H7 (cell line): Measurements from ENCODE around the gene ITIH3. TPM values are rescaled to one million over a fixed set of nuclear protein-coding genes. Genes with fewer than 3 reads are reported as not detected.
A peak's percentile ranks its signal among the peaks of the same experiment; 100 is the strongest.

ENCODE experiments used
- DNase-seq: peaks from one replicate; pipeline ENCODE4 v3.0.0; 2012
- H3K27me3 ChIP-seq: 2 replicates; pipeline ENCODE4 v1.6.0; 2011; ENCODE audit warnings: mild to moderate bottlenecking, low read length; ENCODE audit not compliant: control insufficient read depth, insufficient read depth
- H3K36me3 ChIP-seq: replicated peaks from 2 replicates; pipeline ENCODE4 v1.5.1; 2011; ENCODE audit warnings: low read length; ENCODE audit not compliant: control insufficient read depth, insufficient read depth
- H3K4me3 ChIP-seq: 2 replicates; pipeline ENCODE4 v1.5.1; 2011; ENCODE audit warnings: low read depth, mild to moderate bottlenecking, control low read depth, low read length, moderate library complexity; ENCODE audit not compliant: insufficient read depth
- total RNA-seq: library from RNA; depleted of rRNA; stranded (reverse); fragments of >200 nt; shearing (Covaris generic); gene quantifications from 2 replicates; pipeline ENCODE4 v1.2.3, GENCODE V29; 2014; rRNA removed

Gene ITIH3
- total RNA-seq, 1 experiment from 2014 or later: not detected

DNA sequence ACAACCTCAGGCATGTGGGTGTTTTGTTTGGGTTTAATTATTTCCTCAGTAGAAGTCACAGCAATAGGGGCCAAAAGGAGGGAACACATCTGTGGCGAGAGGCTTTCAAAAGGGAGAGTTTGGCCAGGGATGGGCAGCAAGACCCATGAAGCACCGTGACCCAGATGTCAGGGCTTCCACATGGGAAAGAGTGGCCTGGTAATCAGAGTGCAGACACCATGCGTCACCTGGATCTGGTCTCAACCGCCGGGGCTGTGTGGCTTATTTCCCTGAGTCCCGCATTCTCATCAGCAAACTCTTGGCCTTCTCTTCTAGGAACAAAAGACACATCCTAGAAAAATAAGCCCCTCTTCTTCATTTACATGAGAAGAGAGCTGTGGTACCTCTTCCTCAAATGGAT is 52.6 kb downstream of the ITIH3 start:
- Histone ChIP-seq H3K27me3 (no peaks in the 10 kb centered on the region), H3K4me3 (no peak overlapping the region), H3K36me3 (peaks cover 11% of the 10 kb centered on the region)
- no peak for DNase-seq

DNA sequence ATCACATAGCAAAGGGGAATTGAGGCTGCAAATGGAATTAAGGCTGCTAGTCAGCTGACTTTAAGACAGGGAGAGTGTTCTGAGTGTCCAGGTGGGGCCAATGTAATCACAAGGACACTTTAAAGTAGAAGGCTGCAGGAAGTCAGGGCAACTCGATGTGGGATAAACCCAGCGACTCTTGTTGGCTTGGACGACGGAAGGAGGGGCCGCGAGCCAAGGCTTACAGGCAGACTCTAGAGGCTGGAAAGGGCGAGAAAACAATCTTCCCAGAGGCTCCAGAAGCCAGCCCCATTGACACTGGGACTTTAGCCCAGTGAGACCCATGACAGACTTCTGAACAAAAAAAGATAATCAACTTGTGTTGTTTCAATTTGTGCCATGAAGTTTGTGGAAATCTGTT is 53.1 kb downstream of the ITIH3 start:
- no peak for DNase-seq
- Histone ChIP-seq H3K36me3 (peaks cover 9% of the 10 kb centered on the region), H3K4me3 (no peak overlapping the region), H3K27me3 (no peaks in the 10 kb centered on the region)

DNA sequence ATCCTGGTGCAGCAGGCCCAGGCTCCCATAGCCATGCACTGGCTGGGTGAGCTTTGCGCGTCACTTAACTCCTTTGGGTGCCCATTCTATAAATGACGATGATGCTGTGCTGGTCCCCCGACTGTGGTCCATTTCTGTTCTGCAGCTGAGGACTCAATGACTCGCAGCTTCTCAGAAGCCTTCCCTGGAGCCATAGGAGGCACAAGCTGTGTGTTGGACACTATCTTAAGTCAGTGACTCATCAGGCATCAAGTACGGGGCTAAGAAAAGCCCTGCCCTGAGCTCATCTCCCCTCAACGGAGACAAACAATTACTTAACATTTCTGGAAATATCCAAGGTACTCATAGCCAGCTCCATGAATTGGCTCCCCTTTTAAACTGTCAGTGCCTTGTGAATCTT is 54.0 kb downstream of the ITIH3 start:
- Histone ChIP-seq H3K36me3 (peaks cover 9% of the 10 kb centered on the region), H3K4me3 (no peak overlapping the region), H3K27me3 (no peaks in the 10 kb centered on the region)
- DNase-seq: no peak

DNA sequence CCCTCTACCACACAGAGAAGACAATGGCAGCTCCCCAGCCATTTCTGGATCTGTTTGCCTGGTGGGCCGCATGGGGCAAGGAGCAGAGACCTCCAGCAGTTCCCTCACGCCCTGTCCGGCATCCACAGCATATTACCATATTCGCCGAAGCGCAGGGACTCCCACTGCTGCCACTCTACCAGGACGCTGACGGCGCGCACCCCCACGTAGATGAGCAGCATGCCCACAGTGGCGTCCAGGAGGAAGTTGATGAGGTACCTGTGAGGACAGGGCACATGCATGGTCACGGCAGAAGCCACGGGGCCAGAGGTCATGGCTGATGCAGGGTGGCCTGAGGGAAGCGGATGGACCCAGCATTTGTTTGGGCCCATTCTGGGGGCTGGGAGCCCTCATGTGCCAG is 55.1 kb downstream of the ITIH3 start:
- no peak for DNase-seq
- no peaks in the 10 kb centered on the region for H3K27me3 ChIP-seq
- H3K36me3 ChIP-seq: peaks cover 9% of the 10 kb centered on the region
- no peak overlapping the region for H3K4me3 ChIP-seq

DNA sequence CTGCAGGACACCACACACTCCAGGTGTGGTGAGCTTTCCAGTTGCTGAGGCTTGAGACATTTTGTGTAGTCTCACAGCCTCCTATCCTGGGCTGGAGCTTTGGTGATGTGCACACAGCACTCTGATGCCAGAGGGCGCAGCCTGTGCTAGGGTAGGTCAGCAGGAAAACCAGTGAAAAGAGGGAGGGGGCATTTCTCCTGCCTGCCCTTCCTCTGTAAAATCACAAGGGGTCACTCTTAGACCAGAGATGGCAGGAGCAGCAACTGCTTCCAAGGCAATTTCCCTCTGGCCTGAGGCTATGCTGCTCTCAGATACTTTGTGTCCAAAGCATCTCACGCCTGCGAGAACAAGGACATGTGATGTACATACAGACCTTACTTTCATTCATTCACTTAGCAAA is 56.8 kb downstream of the ITIH3 start:
- Histone ChIP-seq H3K27me3 (no peaks in the 10 kb centered on the region), H3K36me3 (peaks cover 9% of the 10 kb centered on the region), H3K4me3 (no peak overlapping the region)
- peak; percentile 90 for DNase-seq

DNA sequence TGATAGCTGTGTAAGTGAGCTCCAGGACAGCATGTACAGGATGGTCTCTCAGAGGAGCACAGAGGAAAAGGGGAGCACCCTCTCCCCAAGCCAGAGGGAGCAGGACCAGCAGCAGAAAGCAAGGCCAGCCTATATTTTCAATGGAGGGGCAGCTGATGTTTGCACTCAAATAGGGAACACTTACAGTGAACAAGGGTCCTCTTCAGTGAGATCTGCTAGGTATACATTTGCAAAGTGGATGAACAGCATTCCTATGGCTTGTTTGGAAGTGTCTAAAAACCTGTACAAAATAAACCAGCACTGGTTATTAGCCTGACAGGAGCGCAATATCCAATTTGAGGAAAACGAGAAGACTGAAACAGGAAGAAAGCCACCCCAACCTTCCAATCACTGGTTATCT is 57.8 kb downstream of the ITIH3 start:
- Histone ChIP-seq H3K27me3 (no peaks in the 10 kb centered on the region), H3K36me3 (peaks cover 9% of the 10 kb centered on the region), H3K4me3 (no peak overlapping the region)
- DNase-seq: no peak

DNA sequence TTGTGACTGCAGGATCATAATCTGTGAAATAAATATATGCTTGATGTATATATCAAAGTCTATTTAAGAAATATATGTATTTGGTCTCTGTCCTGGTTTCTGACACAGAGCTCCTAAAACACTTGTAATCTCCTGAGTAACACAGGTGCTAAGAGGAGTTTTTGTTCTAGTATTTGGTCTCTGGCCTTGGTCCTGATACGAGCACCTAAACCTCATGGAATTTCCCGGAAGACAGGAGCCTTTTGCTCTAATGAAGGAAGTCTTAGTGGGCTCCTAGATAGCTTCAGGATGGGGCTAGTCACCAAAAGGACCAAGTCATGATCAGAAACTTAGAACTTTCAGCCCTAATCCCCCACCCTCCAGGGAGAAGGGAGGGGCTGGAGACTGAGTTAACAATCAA is 59.4 kb downstream of the ITIH3 start:
- DNase-seq: peak; percentile 43
- Histone ChIP-seq H3K27me3 (no peaks in the 10 kb centered on the region), H3K4me3 (no peak overlapping the region), H3K36me3 (peaks cover 5% of the 10 kb centered on the region)

DNA sequence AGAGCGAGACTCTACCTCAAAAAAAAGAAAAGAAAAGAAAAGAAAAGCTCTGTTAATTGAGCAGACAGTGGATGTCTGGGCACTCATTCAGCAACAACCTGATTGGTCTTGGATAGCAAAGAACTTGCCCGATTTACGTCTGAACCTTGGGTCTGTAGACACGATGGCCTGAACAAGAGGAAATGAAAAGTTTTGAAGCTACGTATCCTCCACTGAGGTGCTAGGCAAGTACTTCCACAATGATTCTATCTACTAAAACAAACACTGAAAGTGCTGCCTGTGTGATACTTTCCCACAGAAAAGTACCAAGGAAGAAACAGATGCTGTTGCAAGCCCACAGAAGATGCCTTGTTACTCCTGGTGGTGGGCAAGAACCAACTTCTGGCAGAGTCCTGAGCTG is 62.1 kb downstream of the ITIH3 start:
- Histone ChIP-seq H3K36me3 (no peaks in the 10 kb centered on the region), H3K27me3 (no peaks in the 10 kb centered on the region), H3K4me3 (no peak overlapping the region)
- no peak for DNase-seq

DNA sequence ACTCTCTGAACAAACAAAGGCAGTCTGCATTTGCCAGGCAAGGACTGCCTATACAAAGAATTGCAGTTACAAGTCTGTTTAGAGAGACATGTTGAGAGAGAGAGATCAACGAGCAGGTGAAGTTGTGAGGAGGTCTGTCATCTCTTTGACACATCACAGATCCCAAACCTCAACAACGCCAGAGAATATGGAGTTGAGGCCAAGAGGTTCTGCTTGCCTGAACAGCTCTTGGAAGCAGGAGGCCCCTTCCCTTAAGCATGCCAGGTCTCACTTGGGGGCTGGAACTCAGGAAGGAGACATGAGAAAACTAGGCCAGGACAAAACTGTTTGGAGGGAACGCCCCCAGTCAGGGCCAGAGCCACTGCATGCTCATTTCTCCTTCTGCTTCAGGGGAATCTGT is 62.5 kb downstream of the ITIH3 start:
- Histone ChIP-seq H3K27me3 (no peaks in the 10 kb centered on the region), H3K4me3 (no peak overlapping the region), H3K36me3 (no peaks in the 10 kb centered on the region)
- DNase-seq: no peak

DNA sequence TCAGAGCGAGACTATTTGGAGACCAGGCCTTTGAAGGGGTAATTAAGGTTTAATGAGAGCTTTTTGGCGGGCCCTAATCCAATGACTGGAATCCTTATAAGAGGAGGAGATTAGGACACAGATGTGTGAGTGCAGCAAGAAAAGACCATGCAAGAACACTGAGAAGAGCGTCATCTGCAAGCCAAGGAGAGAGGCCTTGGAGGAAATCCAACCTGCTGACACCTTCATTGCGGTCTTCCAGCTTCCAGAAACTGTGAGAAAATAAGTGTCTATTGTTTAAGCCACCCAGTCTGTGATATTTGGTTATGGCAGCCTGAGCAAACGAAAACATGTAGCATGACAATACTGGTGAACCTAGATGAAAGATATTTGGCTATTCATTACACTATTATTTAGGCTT is 63.3 kb downstream of the ITIH3 start:
- DNase-seq: no peak
- Histone ChIP-seq H3K36me3 (no peaks in the 10 kb centered on the region), H3K27me3 (no peaks in the 10 kb centered on the region), H3K4me3 (no peak overlapping the region)

Other genes with a start within 250 kb of the ITIH3 start
- gene PBRM1, start 108.9 kb upstream of the ITIH3 start, total RNA-seq: 29.1 and 39.6 TPM in 2 replicates
- 148 and 237 TPM in 2 replicates for gene GNL3, start 108.8 kb upstream of the ITIH3 start, total RNA-seq
- 48.2 and 65.7 TPM in 2 replicates for gene GLT8D1, start 89.0 kb upstream of the ITIH3 start, total RNA-seq
- gene SPCS1, start 88.7 kb upstream of the ITIH3 start, total RNA-seq: 84.5 and 85.3 TPM in 2 replicates
- 26.2 and 36.5 TPM in 2 replicates for gene NEK4, start 23.9 kb upstream of the ITIH3 start, total RNA-seq
- gene ITIH1, start 17.2 kb upstream of the ITIH3 start, total RNA-seq: not detected in 2 replicates
- 0.14 TPM in 1 of 2 replicates, not detected in the other for gene ITIH4, start 35.9 kb downstream of the ITIH3 start, total RNA-seq
- gene MUSTN1, start 40.2 kb downstream of the ITIH3 start, total RNA-seq: 0.63 and 0.97 TPM in 2 replicates
- 10.9 and 19.3 TPM in 2 replicates for gene STIMATE, start 102.8 kb downstream of the ITIH3 start, total RNA-seq